ENCODE data around the gene LRRC72.
"Not testable (repeated sequence)": the region's sequence is repeated elsewhere in the genome, so short reads cannot be mapped to it uniquely, and the experiment has no call there.

The LRRC72 gene

GRCh38 chr7:16526742-16527540 is at the start of gene LRRC72:
Gene LRRC72 (plus strand): TSS chr7:16526825. CDS start chr7:16526953, 128 bp downstream.
- no peak for DNase-seq (ENCODE audit: low read depth)

- no peak for DNase-seq (ENCODE audit: low read depth)
Observed at GRCh38 chr7:16479161-16479560, 47.5 kb upstream of the LRRC72 start.

GRCh38 chr7:16479591-16479990 is 47.0 kb upstream of the LRRC72 start:
- DNase-seq (ENCODE audit: low read depth), result no peak

GRCh38 chr7:16484453-16485158 is 42.0 kb upstream of the LRRC72 start:
- no peak for DNase-seq (ENCODE audit: low read depth)

GRCh38 chr7:16491148-16491547 is 35.5 kb upstream of the LRRC72 start:
- DNase-seq (ENCODE audit: low read depth), result no peak

DNA sequence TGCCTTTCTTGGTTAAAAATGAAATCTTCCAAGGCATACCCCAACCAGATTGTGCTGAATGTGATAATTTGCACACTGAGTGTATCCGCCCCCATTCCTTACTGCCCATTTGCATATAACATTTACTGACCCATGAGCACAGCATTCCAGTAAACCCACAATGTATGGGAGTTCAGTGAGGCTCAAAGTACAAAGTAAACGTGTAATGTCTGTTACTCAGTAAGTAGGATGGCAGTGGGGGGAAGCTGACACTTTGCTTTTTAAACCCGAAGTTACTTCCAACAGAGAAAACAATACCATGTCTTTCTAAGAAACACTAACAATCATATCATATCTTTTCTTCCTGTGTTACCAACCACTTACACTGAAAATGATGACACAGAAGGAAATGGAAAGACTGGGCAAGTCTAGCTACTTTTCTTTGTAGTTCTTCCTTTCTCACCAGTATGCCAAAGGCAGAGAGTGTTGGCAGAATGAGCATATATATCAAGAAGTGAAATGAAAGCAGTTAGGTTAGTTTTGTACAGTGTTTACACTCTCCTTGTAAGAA is 34.0 kb upstream of the LRRC72 start:
- no peak for DNase-seq (ENCODE audit: low read depth)

- no peak for DNase-seq (ENCODE audit: low read depth)
Observed at GRCh38 chr7:16493266-16493665, 33.4 kb upstream of the LRRC72 start.

DNA sequence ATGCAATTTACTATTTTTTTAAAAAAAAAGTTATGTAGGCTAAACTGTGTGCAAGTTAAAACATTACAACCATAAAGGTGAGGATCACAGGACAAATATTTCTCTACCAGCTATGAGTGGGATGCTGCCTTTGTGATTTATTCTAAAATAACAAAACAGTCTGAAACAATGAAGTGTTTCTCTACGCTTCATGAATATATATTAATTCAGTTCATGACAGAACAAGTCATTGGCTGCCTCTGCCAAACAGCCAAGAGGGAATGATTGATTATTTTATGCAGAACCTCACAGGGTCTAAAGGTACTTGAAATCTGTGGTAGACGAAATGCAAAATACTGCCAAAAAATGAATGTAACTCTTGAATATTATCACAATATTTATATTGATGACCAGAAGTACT is 32.1 kb upstream of the LRRC72 start:
- no peak for DNase-seq (ENCODE audit: low read depth)

DNA sequence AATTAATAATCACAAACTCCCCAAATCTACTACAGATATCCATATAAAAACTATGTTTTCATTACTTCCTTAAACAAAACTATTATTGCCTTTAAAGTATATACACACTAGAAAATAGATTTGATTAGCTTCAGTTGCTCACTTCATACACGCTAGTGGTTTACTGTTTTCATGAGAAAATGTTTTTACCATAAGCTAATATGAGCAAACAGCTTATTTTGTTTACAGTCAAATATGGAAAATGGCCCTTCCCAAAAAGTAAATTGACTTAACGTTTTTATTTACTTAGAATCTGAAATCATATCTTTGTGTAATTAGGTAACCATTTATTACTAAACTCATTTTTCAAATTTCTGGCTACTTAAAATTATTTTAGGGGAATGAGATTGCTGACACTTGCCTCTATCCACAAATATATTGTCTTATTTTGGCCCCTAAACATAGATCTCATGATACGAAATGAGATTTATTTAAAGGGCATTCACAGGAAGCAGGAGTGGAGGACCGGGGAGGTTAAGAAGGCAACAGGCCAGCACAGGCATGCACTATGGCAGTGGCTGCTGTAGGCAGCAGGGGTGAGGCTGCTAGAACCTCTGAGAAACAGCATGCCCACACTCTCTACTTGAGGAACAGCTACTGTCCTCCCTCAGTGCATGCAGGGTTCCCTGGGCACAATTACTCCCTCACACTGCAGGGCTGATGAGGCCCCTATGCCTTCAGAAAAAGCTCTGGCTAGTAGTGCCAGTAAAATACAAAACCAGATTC is 31.5 kb upstream of the LRRC72 start:
- no peak for DNase-seq (ENCODE audit: low read depth)

GRCh38 chr7:16498122-16498521 is 28.5 kb upstream of the LRRC72 start:
- no peak for DNase-seq (ENCODE audit: low read depth)

- DNase-seq (ENCODE audit: low read depth), result no peak
Observed at GRCh38 chr7:16502303-16502702, 24.3 kb upstream of the LRRC72 start.

DNA sequence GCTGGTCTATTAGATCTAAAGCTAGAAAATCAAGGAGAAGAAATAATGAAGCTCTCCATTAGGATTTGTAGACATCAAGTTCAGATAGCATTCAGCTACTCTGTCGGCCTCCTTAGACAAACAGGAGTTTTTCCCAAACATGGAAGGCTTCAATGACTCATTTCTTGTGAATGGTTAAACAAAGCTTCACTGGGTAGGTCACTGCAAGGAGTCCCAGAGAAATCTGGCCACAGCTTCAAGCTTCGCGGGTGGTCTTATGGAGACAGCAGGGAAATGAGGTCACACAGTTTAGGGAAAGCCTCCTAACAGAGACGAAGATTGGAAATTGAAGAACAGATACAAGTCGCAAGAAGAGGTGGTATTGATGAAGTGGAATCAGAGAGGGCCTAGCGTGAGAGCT is 22.6 kb upstream of the LRRC72 start:
- no peak for DNase-seq (ENCODE audit: low read depth)

DNA sequence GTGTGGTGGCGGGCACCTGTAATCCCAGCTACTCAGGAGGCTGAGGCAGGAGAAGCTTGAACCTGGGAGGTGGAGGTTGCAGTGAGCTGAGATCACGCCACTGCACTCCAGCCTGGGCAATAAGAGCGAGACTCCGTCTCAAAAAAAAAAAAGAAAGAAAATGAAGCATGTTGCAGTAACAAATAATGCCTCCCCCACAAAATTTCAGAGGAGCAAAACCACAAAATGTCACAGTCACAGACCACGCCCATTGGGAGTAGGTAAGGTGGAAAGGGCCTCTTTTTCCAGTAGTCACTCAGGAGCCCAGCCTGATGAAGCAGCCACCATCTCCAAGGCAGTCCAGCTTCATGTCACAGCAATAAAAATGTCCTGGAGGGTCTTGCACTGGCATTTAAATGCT is 20.2 kb upstream of the LRRC72 start:
- DNase-seq (ENCODE audit: low read depth), result not testable (repeated sequence)

DNA sequence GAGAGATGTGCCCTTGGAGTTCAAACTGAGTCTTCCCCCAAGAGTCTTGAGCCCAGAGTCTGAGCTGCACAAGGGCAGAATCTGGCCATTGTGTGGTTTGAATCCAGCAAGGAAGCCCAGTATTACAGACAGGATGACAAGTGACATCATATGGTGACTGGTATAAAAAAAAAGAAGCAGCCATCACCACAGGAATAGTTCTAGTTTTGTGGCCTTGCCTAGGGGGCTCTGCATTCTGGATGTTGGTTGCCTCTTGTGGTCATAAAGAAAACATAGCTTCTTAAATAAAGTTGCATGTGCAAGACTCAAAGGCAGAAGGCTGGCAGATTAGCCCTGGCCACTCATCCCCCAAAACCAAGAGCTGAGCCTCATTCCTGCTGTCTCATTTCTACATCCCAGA is 16.8 kb upstream of the LRRC72 start:
- no peak for DNase-seq (ENCODE audit: low read depth)

- DNase-seq (ENCODE audit: low read depth), result no peak
Observed at GRCh38 chr7:16511314-16511713, 15.3 kb upstream of the LRRC72 start.

- no peak for DNase-seq (ENCODE audit: low read depth)
Observed at GRCh38 chr7:16512097-16512496, 14.5 kb upstream of the LRRC72 start.

- DNase-seq (ENCODE audit: low read depth), result no peak
Observed at GRCh38 chr7:16514271-16514670, 12.4 kb upstream of the LRRC72 start.

DNA sequence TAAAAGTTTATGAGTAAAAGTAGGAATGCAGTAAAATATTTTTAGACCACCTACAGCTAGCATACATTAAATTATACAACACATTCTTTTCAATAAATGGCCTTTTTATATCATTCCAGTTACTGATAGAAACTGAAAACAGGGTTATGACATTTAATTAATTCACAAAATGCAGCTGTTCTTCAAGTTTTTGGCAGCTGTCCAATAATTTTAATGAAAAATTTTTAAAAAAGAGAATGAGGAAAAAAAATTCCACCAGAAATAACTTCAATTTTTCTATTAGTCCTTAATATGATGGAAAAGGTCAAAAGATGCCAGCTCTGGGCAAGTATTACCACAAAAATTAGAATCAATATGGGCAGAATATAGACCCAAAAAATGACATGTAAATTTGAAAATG is 11.9 kb upstream of the LRRC72 start:
- no peak for DNase-seq (ENCODE audit: low read depth)

DNA sequence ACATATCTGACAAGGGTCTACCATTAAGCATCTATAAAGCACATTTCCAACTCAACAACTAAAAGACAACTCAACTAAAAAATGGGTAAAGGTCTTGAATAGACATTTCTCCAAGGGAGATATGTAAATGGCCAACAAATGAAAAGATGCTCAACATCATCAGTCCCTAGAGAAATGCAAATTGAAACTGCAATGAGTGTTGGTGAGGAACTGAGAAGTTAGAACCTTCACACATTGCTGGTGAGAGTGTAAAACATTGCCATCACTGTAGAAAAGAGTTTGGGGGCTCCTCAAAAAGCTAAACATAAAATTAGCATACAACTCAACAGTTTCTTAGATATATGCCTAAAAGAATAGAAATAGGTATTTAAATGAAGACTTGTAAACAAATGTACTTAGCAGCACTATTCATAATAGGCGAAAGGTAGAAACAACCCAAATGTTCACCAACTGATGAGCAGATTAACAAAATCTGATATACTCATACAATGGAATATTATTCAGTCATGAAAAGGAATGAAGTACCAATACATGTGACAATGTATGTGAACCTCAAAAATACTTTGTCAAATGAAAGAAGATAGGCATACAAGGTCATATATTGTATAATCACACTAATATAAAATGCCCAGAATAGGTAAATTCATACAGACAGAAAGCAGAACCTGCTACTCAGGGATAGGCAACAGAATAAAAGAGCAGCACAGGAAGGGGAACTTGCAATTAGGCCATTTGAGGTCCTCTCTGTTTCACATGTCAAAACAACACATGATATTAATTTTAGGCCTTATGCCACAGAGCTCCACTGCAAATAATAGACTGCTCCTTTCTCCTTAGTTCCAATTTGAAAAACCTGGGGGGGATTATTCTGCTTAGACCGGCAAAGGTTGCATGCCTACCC is 10.6 kb upstream of the LRRC72 start:
- DNase-seq (ENCODE audit: low read depth), result no peak

DNA sequence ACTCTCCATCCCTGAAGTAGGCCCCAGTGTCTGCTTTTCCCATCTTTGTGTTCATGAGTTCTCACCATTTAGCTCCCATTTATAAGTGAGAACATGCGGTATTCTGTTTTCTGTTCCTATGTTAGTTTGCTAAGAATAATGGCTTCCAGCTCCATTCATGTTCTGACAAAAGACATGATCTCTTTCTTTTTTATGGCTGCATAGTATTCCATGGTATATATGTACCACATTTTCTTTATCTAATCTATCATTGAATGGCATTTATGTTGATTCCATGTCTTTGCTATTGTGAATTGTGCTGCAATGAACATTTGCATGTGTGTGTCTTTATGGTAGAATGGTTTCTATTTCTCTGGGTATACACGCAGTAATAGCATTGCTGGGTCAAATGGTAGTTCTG is 6.6 kb upstream of the LRRC72 start:
- not testable (repeated sequence) for DNase-seq (ENCODE audit: low read depth)

GRCh38 chr7:16524332-16524731 is 2.3 kb upstream of the LRRC72 start:
- no peak for DNase-seq (ENCODE audit: low read depth)

Data from stimulated activated CD8-positive, alpha-beta memory T cell treated with anti-CD3 and anti-CD28 coated beads, Interleukin-12 subunit alpha, Interleukin-12 subunit beta, amount 100 ng/mL, for 1 hour (primary cell).